Neural cell (in vitro differentiated cells): ENCODE results near the gene LCE1D. TPM values are rescaled to one million over a fixed set of nuclear protein-coding genes. Genes with fewer than 3 reads are reported as not detected.

Experiments
- H2AFZ ChIP-seq: fragments of 200-600, 300-800 bp; sonication (generic), shearing (Covaris generic); 2 replicates; pipeline ENCODE4 v1.6.0; 2014; ENCODE audit warnings: low read depth, mild to moderate bottlenecking, antibody characterized with exemption, low read length, moderate library complexity
- H3F3A ChIP-seq: fragments of 200-600 bp; shearing (Covaris generic); 2 replicates; pipeline ENCODE4 v1.6.1; 2016; ENCODE audit warnings: mild to moderate bottlenecking, moderate library complexity, mixed read lengths, antibody characterized with exemption, low read length; ENCODE audit not compliant: insufficient read depth, poor library complexity, severe bottlenecking
- H3K27ac ChIP-seq: fragments of 200-600, 300-800 bp; sonication (generic), shearing (Covaris generic); 2 replicates; pipeline ENCODE4 v1.5.1; 2014; ENCODE audit warnings: mild to moderate bottlenecking, low read length, moderate library complexity
- H3K27me3 ChIP-seq: fragments of 300-800, 200-600 bp; sonication (generic), shearing (Covaris generic); 2 replicates; pipeline ENCODE4 v1.6.0; 2014; ENCODE audit warnings: mild to moderate bottlenecking, low read depth, low read length, moderate library complexity; ENCODE audit not compliant: insufficient read depth
- H3K36me3 ChIP-seq: fragments of 300-800, 200-600 bp; sonication (generic), shearing (Covaris generic); 2 replicates; pipeline ENCODE4 v1.5.1; 2014; ENCODE audit warnings: mild to moderate bottlenecking, antibody characterized with exemption, low read length, moderate library complexity; ENCODE audit not compliant: insufficient read depth
- H3K4me2 ChIP-seq: fragments of 300-800, 200-600 bp; sonication (generic), shearing (Covaris generic); 2 replicates; pipeline ENCODE4 v1.6.0; 2014; ENCODE audit warnings: mild to moderate bottlenecking, low read length
- H3K4me3 ChIP-seq: fragments of 300-800, 200-600 bp; sonication (generic), shearing (Covaris generic); 2 replicates; pipeline ENCODE4 v1.5.1; 2014; ENCODE audit warnings: mild to moderate bottlenecking, low read length, moderate library complexity
- H3K79me2 ChIP-seq: fragments of 200-600 bp; shearing (Covaris generic); replicated peaks from 2 replicates; pipeline ENCODE4 v1.6.0; 2014; ENCODE audit warnings: mild to moderate bottlenecking, low read length, moderate library complexity; ENCODE audit not compliant: insufficient read depth
- H3K9ac ChIP-seq: fragments of 300-800, 200-600 bp; sonication (generic), shearing (Covaris generic); 2 replicates; pipeline ENCODE4 v1.6.1; 2016; ENCODE audit warnings: mild to moderate bottlenecking, low read length, mixed read lengths
- H3K9me2 ChIP-seq: fragments of 200-600 bp; shearing (Covaris generic); 2 replicates; pipeline ENCODE4 v1.6.1; 2016; ENCODE audit warnings: mild to moderate bottlenecking, low read length, mixed read lengths; ENCODE audit not compliant: insufficient read depth
- H3K9me3 ChIP-seq: fragments of 200-600, 300-800 bp; sonication (generic), shearing (Covaris generic); 2 replicates; pipeline ENCODE4 v1.6.1; 2016; ENCODE audit warnings: mild to moderate bottlenecking, mixed run types, low read length, moderate library complexity, mixed read lengths
- H4K20me1 ChIP-seq: fragments of 200-600 bp; shearing (Covaris generic); 2 replicates; pipeline ENCODE4 v1.6.1; 2016; ENCODE audit warnings: mild to moderate bottlenecking, mixed run types; ENCODE audit not compliant: insufficient read depth
- CTCF ChIP-seq: fragments of 450-650 bp; IDR thresholded peaks from 2 replicates; pipeline ENCODE4 v1.5.1; 2014; ENCODE audit warnings: antibody characterized with exemption, mild to moderate bottlenecking, moderate library complexity; ENCODE audit not compliant: poor library complexity, severe bottlenecking
- EP300 ChIP-seq: fragments of 450-650 bp; conservative IDR thresholded peaks from 2 replicates; pipeline ENCODE4 v1.6.1; 2014; ENCODE audit warnings: antibody characterized with exemption, mild to moderate bottlenecking, moderate library complexity; ENCODE audit not compliant: poor library complexity, severe bottlenecking
- EZH2 ChIP-seq: fragments of 200-600, 300-800 bp; shearing (Covaris generic), sonication (generic); IDR thresholded peaks from 2 replicates; pipeline ENCODE4 v1.6.1; 2014; ENCODE audit warnings: antibody characterized with exemption, low read length, borderline replicate concordance, mild to moderate bottlenecking; ENCODE audit not compliant: insufficient read depth, poor library complexity, severe bottlenecking
- MXI1 ChIP-seq: fragments of 450-650 bp; conservative IDR thresholded peaks from 2 replicates; pipeline ENCODE4 v1.6.1; 2014; ENCODE audit warnings: antibody characterized with exemption, mild to moderate bottlenecking; ENCODE audit not compliant: poor library complexity, severe bottlenecking
- POLR2AphosphoS5 ChIP-seq: IDR thresholded peaks from 2 replicates; pipeline ENCODE4 v1.6.1; 2012
- RAD21 ChIP-seq: fragments of 450-650 bp; conservative IDR thresholded peaks from 2 replicates; pipeline ENCODE4 v1.6.1; 2014; ENCODE audit warnings: antibody characterized with exemption, mild to moderate bottlenecking, moderate library complexity
- REST ChIP-seq: IDR thresholded peaks from 2 replicates; pipeline ENCODE4 v1.6.1; 2012; ENCODE audit warnings: borderline replicate concordance
- SMC3 ChIP-seq: fragments of 450-650 bp; conservative IDR thresholded peaks from 2 replicates; pipeline ENCODE4 v1.6.1; 2014; ENCODE audit warnings: antibody characterized with exemption, mild to moderate bottlenecking, moderate library complexity; ENCODE audit not compliant: poor library complexity
- TAF1 ChIP-seq: IDR thresholded peaks from 2 replicates; pipeline ENCODE4 v1.6.1; 2012; ENCODE audit warnings: low read depth
- polyA plus RNA-seq: library from polyadenylated mRNA; depleted of rRNA; stranded (reverse); fragments of >200 nt; gene quantifications from 2 replicates; pipeline ENCODE4 v1.2.3, GENCODE V29; 2014

The LCE1D gene
- polyA plus RNA-seq, 1 donor from 2014 or later = not detected

GRCh38 chr1:152783095-152783494, 13.4 kb upstream of the LCE1D start:
- no peak overlapping the region for H3K4me3 ChIP-seq
- no peaks in the 10 kb centered on the region for H3K9me2 ChIP-seq
- no peaks in the 10 kb centered on the region for H3K79me2 ChIP-seq
- no peaks in the 10 kb centered on the region for H3K9me3 ChIP-seq
- H3K4me2 ChIP-seq = no peak overlapping the region
- no peaks in the 10 kb centered on the region for H3K27me3 ChIP-seq
- TF ChIP-seq RAD21 (no peak), TAF1 (no peak), REST (no peak), MXI1 (no peak), EZH2 (no peak), EP300 (no peak), POLR2AphosphoS5 (no peak), SMC3 (no peak), CTCF (no peak)
- H3K27ac ChIP-seq = no peak overlapping the region
- no peaks in the 10 kb centered on the region for H4K20me1 ChIP-seq
- H3F3A ChIP-seq = no peaks in the 10 kb centered on the region
- H3K9ac ChIP-seq = no peak overlapping the region
- H3K36me3 ChIP-seq = no peaks in the 10 kb centered on the region
- H2AFZ ChIP-seq = no peak overlapping the region

GRCh38 chr1:152786077-152786476, 10.4 kb upstream of the LCE1D start, which contains the start of gene LCE1E:
Gene LCE1E, plus strand, starts transcription at chr1:152786257. Its CDS starts 1,043 bp downstream, at chr1:152787300.
- H4K20me1 ChIP-seq = no peaks in the 10 kb centered on the region
- no peak within 1 kb of the TSS for H3K9ac ChIP-seq
- no peak within 1 kb of the TSS for H2AFZ ChIP-seq
- no peaks in the 10 kb centered on the region for H3K79me2 ChIP-seq
- no peaks in the 10 kb centered on the region for H3K36me3 ChIP-seq
- no peak for TF ChIP-seq EP300
- no peak for TF ChIP-seq REST
- TF ChIP-seq SMC3 = no peak
- no peak within 1 kb of the TSS for H3K4me3 ChIP-seq
- no peaks in the 10 kb centered on the region for H3K27me3 ChIP-seq
- H3K9me2 ChIP-seq = no peaks in the 10 kb centered on the region
- H3F3A ChIP-seq = no peaks in the 10 kb centered on the region
- H3K9me3 ChIP-seq = no peaks in the 10 kb centered on the region
- no peak within 1 kb of the TSS for H3K27ac ChIP-seq
- no peak within 1 kb of the TSS for H3K4me2 ChIP-seq
